ENCODE data around the gene CDH4.

CDH4 gene

GRCh38 chr20:61382194-61382593 lies 130.1 kb downstream of the CDH4 start:
- no peak overlapping the region for H3K4me3 ChIP-seq (replicated peaks in 1 of 2; ENCODE audit: low read depth in 2 of 2, low read length in 2 of 2)
- TF ChIP-seq, protein P1, sequence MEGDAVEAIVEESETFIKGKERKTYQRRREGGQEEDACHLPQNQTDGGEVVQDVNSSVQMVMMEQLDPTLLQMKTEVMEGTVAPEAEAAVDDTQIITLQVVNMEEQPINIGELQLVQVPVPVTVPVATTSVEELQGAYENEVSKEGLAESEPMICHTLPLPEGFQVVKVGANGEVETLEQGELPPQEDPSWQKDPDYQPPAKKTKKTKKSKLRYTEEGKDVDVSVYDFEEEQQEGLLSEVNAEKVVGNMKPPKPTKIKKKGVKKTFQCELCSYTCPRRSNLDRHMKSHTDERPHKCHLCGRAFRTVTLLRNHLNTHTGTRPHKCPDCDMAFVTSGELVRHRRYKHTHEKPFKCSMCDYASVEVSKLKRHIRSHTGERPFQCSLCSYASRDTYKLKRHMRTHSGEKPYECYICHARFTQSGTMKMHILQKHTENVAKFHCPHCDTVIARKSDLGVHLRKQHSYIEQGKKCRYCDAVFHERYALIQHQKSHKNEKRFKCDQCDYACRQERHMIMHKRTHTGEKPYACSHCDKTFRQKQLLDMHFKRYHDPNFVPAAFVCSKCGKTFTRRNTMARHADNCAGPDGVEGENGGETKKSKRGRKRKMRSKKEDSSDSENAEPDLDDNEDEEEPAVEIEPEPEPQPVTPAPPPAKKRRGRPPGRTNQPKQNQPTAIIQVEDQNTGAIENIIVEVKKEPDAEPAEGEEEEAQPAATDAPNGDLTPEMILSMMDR (IDR thresholded peaks at IDR 0.05; ENCODE audit: low read depth, low read length), result no peak
- no peak for DNase-seq (ENCODE audit: low read depth in 2 of 2)

- TF ChIP-seq, protein P1 (IDR thresholded peaks at IDR 0.05; ENCODE audit: low read depth, low read length), result no peak
- H3K4me3 ChIP-seq (replicated peaks in 1 of 2; ENCODE audit: low read depth in 2 of 2, low read length in 2 of 2), result no peak overlapping the region
- DNase-seq (ENCODE audit: low read depth in 2 of 2), result no peak
Observed at GRCh38 chr20:61385296-61385695, 133.2 kb downstream of the CDH4 start.

GRCh38 chr20:61385731-61386130 lies 133.7 kb downstream of the CDH4 start:
- H3K4me3 ChIP-seq (replicated peaks in 1 of 2; ENCODE audit: low read depth in 2 of 2, low read length in 2 of 2), result no peak overlapping the region
- no peak for DNase-seq (ENCODE audit: low read depth in 2 of 2)
- TF ChIP-seq, protein P1 (IDR thresholded peaks at IDR 0.05; ENCODE audit: low read depth, low read length), result no peak

DNA sequence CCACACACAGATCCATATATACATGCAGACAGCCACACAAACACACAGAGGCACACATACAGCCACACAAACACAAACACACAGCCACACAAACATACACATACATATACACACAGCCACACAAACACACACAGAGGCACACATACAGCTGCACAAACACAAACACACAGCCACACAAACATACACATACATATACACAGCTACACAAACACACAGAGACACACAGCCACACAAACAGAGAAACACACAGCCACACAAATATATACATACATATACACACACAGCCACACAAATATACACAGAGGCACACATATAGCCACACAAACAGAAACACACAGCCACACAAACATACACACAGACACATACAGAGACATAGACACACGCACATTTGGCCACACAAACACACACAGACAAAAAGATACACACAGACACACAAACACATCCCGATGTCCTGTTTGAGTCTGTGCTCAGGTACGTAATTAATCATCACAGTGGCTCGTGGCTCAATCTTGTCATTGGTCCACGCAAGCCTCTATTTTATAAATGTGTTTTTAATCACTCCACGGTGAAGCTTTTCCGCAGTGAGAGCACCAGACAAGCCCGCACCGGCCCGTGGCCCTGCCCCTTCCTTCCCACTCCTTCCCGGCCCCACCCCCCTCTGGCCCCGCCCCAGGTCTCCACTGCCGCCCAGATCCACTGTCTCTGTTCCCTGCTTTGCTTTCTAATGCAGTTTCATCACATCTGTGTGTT lies 135.3 kb downstream of the CDH4 start:
- TF ChIP-seq, protein P1 (IDR thresholded peaks at IDR 0.05; ENCODE audit: low read depth, low read length), result no peak
- peak; percentile 5 to 12 for DNase-seq (ENCODE audit: low read depth in 2 of 2)
- no peak overlapping the region for H3K4me3 ChIP-seq (replicated peaks in 1 of 2; ENCODE audit: low read depth in 2 of 2, low read length in 2 of 2)

GRCh38 chr20:61387954-61388348 lies 135.9 kb downstream of the CDH4 start:
- no peak overlapping the region for H3K4me3 ChIP-seq (replicated peaks in 1 of 2; ENCODE audit: low read depth in 2 of 2, low read length in 2 of 2)
- TF ChIP-seq, protein P1 (IDR thresholded peaks at IDR 0.05; ENCODE audit: low read depth, low read length), result no peak
- DNase-seq (ENCODE audit: low read depth in 2 of 2), result no peak

DNA sequence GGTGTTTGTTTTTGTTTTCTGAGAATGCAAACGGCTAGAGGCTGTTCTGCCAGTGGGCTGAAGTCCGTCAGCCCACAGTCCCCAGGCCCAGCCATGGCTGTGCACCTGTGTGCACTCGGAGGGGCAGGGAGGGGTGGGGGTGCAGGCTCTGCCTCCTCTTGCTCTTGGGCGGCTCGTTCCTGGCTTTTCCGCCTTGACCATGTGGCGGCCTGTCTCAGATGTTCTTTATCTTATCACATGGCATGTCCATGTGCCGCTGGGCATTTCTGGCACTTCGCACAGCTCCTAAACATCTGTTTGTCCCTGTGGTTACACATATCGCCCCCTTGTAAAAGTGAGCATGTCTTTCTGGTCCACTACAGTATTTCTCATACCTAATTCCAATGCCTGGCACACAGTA lies 137.0 kb downstream of the CDH4 start:
- no peak for DNase-seq (ENCODE audit: low read depth in 2 of 2)
- no peak overlapping the region for H3K4me3 ChIP-seq (replicated peaks in 1 of 2; ENCODE audit: low read depth in 2 of 2, low read length in 2 of 2)
- TF ChIP-seq, protein P1 (IDR thresholded peaks at IDR 0.05; ENCODE audit: low read depth, low read length), result no peak

DNA sequence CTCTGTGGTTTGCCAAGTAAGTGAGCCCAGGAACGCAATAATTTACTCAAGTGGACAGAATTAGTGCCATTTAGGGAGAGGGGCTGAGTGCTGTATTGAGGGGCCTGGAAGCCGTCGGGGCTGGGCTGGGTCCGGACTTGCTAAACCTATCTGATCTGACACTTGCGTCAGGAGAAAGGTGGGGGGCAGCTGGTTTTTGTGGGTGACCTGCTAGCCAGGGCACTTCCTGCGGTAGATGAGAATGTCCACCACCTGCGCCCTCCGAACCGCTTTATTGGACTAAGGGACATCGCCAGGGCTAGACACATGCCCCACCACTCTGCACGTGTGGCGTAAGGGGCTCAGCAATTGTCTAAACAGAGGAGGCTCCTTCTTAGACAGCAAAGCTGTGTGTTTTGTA lies 139.1 kb downstream of the CDH4 start:
- no peak for DNase-seq (ENCODE audit: low read depth in 2 of 2)
- H3K4me3 ChIP-seq (replicated peaks in 1 of 2; ENCODE audit: low read depth in 2 of 2, low read length in 2 of 2), result no peak overlapping the region
- TF ChIP-seq, protein P1 (IDR thresholded peaks at IDR 0.05; ENCODE audit: low read depth, low read length), result no peak
